SKM-1 (cell line): Measurements from ENCODE around the gene FYCO1.
"Not testable (repeated sequence)": the region's sequence is repeated elsewhere in the genome, so short reads cannot be mapped to it uniquely, and the experiment has no call there.

Experiments
- DNase-seq: peaks from one replicate; lab custom pipeline; 2025; ENCODE audit not compliant: unreplicated experiment; lab: John Stamatoyannopoulos, UW

The FYCO1 gene

DNA sequence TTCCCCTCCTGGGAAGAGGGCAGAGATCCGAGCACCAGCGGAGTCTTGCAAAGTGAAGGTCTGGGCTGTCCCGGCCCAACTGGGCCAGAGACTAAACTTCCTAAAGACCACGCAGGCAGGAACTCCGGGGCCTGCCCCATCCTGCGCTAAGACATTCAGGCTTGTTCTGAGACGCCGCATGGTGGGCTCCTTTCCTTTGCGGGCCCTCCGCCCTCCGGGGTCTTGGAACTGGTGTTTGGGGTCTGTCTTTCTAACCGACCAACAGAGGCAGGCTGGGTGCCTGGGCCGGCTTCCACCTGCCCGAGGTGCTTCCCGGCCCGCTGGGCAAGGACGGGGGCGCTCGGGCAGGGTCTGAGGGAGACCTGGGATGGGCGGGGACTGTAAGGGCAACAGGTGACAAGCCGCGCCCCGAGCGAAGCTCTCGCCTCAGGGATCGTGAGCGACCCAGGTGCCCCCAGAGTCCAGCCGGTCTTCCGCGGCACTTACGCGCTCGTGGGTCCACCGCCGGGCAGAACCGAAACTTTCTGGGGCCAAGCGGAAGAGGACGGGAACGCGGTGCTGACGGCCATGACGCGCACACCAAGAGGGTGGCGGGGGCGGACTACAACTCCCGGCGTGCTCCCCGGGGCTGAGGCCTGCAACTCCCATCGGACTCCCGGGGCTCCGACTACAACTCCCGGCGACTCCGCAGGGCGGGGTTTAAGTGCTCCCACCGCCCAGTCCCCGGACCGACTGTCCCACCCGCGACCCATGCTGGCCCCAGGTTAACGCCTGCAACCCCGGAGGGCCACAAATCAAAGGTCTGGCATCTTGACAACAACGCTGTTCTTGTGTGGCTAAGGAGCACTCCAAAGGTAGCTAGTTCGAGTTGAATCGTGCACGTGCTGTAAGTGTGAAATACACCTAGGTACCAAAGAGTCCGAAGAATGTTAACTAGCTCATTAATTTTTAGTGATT, at the start of gene FYCO1:
TSS of gene FYCO1 (minus strand) at position 589 of the 957 bp plus-strand sequence. CDS start 10,914 bp downstream, outside the sequence.
- peak; percentile 82 for DNase-seq

DNA sequence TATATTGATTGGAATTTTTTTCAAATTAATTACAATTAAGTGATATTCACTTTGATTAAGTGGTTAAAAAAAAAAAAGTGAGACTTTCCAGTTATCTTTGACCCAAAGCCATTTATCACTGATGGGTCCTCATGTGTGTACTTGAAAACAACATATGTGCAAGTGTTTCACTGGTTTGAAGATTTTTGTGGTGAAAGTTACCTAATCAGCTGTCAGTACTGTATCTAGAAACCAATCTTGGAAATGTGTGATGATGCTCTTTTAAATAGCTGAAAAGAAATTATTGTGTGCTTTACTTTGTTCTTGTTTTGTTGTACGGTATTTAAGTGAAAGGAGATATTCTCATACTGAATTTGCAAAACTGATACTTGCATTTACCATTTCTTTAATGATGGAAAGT, 43.3 kb upstream of the FYCO1 start:
- no peak for DNase-seq

DNA sequence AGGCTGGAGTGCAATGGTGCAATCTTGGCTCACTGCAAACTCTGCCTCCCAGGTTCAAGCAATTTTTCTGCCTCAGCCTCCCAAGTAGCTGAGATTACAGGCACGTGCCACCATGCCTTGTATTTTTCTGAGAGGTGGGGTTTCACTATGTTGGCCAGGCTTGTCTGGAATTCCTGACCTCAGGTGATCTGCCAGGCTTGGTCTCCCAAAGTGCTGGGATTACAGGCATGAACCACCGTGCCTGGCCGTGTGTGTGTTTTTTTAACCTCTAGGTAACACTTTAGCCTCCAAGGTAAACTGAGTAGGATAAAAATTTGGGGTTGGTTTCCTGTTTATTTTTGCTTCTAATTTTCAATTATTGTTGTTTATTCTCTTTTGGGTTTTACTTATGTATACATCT, 42.4 kb upstream of the FYCO1 start:
- DNase-seq = not testable (repeated sequence)

DNA sequence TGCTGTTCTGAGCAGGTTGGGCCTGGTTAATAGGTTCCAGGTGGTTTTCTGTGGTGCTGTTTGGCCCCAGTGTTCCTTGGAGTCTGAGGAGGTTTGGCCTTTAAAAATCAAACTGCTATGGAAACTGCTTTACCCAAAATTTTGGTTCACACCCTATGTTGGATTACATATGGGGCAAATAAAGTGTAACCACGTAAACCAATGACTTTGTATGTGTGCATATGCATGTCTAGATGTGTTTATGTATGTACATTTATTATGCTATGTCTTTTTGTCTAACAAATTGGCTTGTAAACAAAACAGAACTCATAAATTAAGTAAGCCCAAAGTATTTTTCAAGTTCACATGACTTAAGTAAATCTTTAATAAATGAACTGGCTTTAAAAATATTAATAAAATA, 40.6 kb upstream of the FYCO1 start:
- DNase-seq = no peak

DNA sequence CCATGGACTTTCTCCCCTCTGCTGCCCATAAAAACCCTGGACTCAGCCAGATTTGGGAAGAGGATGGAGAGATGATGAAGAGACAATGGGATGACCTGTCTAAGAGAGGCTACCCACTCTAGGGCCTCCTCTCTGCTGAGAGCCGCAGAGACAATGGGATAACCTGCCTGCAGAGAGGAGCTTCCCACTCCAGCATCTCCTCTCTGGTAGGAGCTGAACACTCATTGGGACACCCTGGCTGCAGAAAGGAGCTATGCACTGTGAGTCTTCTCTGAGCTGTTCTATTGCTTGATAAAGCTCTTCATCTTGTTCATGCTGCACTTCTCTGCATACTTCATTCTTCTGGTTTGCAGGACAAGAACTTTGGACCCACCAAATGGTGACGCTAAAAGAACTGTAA, 36.1 kb upstream of the FYCO1 start:
- no peak for DNase-seq

DNA sequence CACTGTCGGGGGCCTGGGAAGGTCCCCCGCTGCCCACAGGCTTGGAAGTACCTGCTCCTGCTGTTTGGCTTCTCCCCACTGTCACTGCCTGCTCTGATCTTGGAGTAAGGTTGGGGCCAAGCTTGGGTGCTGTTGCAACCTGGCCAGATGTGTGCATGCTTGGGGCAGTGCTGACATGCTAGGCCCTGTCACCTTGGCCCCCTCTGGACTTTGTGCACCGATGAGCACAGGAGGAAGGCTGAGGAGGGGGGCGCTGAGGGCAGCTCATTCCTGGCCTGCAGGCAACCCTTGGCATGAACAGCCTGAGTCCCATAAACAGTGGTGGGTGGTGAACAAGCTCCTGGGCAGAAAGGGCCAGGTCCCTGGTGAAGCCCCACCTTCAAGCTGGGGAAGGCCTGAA, 35.6 kb upstream of the FYCO1 start:
- no peak for DNase-seq

DNA sequence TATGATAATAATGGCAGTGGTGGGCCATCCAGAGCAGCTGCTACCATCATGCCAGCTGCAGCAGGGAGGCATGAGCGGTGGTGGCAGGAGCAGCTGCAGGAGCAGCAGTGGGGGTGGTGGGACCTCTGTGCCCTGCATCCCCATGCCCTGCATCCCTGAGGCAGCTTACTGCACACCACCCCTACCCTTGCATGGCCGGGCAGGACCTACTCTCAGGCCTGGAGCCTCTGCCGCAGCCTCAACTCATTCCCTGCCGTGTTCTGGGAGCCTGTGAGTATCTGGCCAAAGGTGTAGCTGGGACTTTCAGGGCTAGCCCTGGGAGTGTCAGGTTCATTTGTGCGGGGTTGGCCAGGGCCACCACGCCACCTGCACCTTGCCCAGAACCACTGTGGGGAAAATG, 35.0 kb upstream of the FYCO1 start:
- DNase-seq = no peak

DNA sequence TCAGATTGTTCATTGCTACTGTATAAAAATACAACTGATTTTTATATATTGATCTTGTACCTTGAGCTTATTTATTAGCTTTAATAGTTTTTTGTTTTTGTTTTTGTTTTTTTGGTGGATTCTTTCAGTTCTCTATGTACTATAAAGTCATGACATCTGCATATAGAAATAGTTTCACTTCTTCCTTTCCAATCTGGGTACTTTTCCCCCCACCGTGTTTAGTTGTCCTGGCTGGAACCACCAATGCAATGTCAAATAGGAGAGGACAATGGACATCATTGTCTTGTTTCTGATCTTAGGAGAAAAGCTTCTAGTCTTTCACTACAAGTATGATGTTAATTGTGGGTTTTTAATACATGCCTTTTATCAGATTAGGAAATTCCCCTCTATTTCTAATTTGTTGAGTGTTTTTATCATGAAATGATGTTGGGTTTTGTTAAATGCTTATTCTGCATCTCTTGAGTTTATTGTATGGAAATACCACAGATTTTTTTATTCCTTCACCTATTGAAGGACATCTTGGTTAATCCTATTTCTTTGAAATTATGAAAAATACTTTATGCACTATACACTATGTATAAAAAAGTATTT, 34.4 kb upstream of the FYCO1 start:
- no peak for DNase-seq

DNA sequence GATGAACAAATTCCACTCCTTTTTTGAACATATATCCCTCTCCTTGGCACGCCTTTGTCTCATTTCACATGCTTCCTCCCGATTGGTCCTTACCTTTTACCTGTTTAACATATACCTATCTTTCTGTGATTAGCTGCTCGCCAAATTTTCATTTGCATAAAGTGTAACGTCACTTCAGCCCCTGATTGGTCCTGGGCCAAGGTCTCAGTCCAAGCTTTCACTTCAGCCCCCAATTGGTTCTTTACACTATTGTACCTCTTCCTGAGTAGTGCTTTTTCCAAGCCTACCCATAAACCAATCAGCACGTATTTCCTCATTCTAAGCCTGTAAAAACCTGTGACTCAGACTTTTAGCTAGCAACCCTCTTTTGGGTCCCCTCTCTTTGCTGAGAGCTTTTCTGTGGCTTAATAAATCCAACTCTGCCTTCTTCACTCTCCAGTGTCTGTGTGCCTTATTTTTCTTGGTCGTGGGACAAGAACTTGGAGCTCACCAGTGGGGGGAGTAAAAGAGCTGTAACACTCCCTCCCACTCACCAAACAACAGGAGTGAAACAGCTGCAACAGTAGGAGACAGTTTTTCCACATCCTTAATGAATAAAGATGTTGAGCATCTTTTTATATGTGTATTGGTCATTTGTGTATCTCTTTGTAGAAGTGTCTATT, 32.2 kb upstream of the FYCO1 start:
- DNase-seq = no peak

DNA sequence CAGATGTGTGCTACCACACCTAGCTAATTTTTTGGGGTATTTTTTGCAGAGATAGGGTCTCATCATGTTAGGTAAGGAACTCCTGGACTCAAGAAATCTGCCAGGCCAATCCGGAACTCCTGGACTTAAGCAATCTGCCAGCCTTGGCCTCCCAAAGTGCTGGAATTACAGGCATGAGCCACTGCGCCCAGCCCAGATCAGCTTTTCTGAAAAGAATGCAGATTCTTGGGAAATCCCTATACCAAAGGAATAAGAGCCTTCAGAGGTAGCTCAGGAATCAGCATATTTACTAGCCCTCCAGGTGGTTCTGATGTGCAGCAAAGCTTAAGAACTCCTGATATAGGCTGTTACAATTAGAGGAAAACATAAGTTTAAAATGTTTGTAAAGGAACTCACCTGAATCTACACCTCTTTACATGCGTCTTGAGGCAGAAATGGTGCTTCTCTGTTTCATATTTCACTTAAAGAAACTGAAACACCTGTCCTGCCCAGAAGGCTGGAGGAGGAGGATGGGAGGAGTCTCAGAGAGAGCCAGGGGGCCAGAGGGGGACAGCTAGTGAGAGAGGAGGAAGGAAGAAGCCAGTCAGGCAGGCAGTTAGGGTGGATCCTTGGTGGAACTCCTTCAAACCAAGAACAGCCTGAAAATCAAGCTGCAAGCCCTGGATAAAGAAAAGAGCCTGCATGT, 31.5 kb upstream of the FYCO1 start, which contains the start of gene XCR1:
TSS of gene XCR1 (minus strand) at position 463 of the 685 bp plus-strand sequence. CDS start 5,536 bp downstream, outside the sequence.
- no peak for DNase-seq

DNA sequence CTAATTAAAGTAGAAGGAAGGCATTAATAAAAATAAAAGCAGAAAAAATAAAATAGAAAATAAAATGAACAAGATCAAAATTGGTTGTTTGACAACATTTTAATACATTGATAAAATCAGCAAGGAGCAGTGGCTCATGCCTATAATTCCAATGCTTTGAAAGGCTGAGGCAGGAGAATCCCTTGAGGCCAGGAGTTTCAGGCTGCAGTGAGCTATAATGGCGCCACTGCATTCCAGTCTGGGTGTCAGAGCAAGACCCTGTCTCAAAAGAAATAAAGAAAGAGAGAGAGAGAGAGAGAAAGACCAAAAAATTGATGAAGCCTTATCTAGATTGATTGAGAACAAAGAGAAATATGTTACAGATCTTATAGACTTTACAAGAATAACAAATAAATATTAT, 29.5 kb upstream of the FYCO1 start:
- DNase-seq = no peak

DNA sequence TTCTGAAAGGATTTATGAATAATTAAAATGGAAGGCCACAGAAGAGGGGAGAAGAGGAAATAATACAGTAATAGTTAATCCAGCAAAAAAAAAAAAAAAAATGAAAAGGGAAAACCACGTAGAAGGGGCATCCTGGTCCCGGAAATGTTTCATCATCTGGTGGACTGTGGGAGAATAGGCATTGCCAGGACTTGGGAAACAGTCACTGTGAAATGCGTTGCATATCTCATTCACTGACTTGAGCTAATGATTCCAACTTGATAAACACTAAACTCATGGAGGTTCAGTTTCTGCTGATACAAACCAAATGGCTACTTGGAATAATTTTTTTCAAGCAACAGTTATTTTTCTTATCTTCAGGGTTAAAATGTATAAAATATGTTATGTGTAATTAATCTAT, 28.5 kb upstream of the FYCO1 start:
- DNase-seq = no peak

DNA sequence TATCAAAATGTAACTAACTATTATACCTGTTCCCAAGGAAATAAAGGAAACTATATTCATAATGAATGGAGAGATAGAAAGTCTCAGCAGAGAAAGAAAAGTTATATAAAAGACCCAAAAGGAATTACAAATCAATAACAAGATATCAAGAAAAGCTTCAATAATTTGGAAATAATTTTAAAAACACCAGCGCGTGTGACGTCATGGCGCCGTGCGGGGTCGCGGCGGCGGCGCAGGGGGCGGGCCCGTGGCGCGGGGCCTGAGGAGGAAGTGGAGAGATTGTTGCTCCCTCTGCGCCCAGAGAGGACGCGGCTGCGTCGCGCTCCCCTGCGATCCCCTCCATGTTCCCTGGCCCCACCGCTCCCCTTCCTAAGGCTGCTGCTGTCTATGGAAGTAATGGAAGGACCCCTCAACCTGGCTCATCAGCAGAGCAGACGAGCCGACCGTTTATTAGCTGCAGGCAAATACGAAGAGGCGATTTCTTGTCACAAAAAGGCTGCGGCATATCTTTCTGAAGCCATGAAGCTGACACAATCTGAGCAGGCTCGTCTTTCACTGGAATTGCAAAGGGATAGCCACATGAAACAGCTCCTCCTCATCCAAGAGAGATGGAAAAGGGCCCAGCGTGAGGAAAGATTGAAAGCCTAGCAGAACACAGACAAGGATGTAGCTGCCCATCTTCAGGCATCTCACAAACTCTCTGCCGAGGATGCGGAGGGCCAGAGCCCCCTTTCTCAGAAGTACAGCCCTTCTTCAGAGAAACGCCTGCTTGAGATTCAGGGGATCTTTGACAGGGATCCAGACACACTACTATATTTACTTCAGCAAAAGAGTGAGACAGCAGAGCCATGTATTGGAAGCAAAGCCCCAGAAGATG, 27.5 kb upstream of the FYCO1 start:
- no peak for DNase-seq

DNA sequence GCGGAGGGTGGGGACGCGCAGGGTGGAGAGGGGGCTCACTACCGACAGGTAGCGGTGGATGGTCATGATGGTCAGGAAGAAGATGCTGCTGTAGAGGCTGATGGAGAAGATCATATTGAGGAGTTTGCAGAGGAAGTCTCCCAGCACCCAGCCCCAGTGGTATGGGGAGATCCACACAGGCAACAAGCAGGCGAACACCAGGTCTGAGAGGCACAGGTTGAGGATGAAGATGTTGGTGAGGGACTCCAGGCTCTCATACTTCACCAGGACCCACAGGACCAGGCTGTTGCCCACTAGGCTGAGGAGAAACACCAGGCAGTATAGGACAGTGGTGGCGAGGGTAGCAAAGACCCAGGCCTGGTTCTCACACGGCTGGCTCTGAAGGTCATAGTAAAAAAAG, 25.9 kb upstream of the FYCO1 start:
- no peak for DNase-seq

DNA sequence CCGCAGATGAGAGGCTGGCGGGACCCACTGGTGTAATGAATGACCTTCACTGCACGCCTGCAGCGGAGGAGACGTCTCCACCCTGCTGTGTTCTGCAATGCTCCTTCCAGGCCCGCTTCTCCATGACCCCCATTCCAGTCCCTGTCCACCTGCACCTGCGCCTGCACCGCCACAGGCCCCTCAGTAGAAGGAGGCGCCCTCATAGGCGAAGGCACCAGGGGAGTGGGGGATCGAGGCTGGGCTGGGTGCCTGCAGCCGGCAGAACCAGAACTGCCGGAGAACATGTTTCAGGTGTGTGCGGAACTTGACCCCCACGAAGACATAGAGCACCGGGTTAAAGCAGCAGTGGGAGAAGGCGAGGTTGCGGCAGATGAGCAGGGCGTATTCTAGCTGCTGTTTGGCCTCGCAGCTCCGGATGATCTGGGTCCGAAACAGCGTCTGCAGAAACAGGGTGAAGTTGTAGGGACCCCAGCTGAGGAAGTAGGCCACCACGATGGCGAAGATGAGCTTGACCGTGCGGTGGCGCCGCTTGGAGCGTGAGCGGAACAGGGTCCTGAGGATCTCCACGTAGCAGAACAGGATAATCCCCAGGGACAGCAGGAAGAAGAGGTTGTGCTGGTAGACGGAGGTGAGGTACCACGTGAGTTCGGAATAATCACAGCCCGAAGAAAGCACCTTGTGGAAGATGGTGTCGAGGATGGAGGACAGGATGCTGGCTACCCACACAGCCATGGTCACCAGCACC, 25.3 kb upstream of the FYCO1 start:
- DNase-seq = no peak

DNA sequence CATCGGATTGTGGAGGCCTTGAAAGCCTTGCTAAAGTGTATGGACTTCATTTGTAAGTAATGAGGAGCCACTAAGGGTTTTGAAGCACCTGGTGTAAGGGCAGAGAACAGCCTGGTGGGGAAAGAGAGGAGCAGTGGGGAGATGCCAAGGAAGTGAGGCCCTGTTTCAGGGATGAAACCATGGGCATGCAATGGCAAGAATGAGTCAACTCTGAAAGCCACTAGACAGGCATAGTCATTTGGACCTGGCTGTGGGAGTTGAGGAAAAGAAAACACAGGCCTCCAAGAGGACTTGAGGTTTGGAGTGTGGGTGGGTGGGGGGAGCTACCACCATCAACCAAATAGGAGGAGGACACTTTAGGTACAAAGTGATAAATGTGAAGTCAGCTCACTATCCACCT, 24.1 kb upstream of the FYCO1 start:
- no peak for DNase-seq

DNA sequence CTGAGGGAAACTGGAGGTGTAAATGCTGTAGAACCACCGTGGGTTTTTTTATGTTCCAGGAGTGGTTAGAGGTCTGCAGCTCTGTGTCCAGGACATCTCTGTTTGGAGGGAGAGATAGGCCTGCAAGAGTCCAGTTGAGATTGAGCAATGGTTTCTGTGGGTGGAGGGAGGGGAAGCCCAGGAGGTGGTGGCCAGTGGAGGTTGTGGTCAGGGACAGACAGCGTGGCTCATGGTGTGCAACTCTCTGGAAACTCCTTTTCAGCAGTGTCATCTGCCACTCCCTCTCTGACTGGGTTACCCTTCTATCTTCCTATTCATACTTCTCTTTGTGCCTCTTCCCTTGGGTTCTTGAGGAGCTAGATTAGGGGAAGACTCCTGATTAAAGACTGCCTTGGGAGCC, 22.1 kb upstream of the FYCO1 start:
- DNase-seq = peak; percentile 36

DNA sequence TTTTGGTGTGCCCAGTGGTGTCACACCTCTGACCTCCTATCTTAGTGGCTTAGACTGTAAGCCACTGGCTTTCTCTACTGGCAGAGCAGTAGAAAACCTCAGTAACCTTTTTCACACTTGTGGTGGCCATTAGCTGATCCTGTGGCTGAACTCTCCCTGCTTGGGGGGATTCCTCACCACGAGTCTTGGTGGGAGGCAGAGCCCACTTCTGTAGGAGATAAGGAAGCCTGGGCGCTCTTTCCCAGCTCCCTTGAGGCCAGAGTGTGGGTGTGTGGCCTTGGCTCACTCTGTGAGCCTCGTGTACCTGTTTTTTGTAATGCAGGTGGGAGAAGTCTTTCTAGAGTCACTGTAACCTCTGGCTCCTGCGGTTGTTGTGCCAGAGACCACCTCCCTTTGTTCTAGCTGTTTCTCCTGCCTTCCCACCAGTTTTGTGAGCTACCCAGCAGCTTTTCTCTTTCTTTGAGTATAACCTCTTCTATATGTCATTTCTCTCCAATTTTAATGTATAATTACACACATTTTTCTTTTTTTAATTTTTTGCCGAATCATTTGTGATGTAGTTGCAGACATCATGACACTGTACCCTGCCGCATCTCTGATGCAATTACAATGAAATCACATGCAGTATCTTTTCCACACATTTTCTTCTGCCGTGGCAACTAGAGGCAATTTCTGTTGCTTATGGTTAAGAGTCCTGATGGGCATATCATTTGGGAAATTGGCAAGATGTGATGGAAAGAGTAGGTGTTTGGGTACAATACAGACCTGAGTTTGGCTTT, 17.9 kb upstream of the FYCO1 start:
- DNase-seq = no peak

DNA sequence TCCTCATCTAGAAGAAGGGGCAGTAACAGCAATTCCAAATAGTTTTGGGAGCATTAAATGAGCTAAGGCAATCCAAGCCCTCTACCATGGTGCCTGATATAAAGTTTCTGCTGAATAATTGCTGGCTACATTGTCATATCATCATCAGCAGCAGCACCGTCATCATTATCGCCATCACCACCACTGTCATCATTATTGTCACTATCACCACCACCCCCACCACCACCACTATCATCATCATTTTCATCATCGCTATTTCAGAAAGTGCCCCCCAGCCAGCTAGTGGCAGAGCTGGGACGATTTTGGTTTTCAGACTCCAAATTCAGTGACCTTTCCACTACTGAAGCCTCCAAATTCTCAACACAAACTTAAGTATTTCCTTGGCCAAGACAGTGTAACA, 16.6 kb upstream of the FYCO1 start:
- no peak for DNase-seq
